ENCODE data around the gene MAGEC1. TPM values are rescaled to one million over a fixed set of nuclear protein-coding genes. Genes with fewer than 3 reads are reported as not detected.

MAGEC1 gene
- total RNA-seq, 2 experiments from 2014 or later: not detected

DNA sequence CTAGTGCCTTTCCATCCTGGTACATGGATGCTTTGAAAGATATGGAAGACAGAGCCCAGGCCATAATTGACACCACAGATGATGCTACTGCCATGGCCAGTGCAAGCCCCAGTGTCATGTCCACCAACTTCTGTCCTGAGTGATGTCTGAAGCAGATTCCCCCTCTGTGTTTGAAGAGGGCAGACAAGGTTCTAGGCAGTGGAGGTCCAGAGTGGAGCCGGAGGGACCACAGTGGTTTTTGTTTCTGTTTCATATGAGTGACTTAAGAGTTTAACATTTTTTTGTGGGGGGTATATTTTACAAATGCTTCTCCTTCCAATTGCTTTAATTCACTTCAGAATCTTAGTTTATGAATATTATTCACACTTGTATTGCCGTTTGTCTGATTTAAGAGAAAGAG lies 6.0 kb upstream of the MAGEC1 start:
- TF ChIP-seq, protein P1, sequence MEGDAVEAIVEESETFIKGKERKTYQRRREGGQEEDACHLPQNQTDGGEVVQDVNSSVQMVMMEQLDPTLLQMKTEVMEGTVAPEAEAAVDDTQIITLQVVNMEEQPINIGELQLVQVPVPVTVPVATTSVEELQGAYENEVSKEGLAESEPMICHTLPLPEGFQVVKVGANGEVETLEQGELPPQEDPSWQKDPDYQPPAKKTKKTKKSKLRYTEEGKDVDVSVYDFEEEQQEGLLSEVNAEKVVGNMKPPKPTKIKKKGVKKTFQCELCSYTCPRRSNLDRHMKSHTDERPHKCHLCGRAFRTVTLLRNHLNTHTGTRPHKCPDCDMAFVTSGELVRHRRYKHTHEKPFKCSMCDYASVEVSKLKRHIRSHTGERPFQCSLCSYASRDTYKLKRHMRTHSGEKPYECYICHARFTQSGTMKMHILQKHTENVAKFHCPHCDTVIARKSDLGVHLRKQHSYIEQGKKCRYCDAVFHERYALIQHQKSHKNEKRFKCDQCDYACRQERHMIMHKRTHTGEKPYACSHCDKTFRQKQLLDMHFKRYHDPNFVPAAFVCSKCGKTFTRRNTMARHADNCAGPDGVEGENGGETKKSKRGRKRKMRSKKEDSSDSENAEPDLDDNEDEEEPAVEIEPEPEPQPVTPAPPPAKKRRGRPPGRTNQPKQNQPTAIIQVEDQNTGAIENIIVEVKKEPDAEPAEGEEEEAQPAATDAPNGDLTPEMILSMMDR (IDR thresholded peaks at IDR 0.05): no peak
- POLR2A ChIA-PET: no interaction called here
- Mint-ChIP-seq H3K4me1 (ENCODE audit: low read depth) (no peaks in the 10 kb centered on the region), H3K27me3 (no peaks in the 10 kb centered on the region), H3K4me3 (no peak overlapping the region), H3K9me3 (no peaks in the 10 kb centered on the region), H3K27ac (no peak overlapping the region), H3K36me3 (ENCODE audit: low read depth) (no peaks in the 10 kb centered on the region)
- CTCF ChIA-PET: no interaction called here
- intact Hi-C loops (cut with micrococcal nuclease): no loop called here
- ATAC-seq (no peak), DNase-seq (no peak)

DNA sequence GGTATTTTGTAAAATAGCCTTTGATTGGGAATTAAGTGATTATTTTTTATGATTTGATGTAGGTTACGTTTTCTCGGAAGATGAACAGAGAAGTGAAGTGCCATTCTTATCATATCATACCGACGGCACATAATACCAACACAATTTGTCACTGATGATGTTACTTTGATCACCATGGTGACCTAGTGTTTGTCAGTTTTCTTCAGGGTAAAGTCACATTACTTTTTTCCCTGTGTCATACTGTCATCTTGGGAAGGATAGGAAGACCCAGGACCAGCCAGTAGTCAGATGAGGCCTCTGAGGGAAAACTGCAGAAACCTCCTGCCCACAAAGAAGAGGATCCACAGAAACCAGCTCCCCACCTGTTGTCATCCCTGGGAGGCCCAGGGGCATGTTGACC lies 1.3 kb upstream of the MAGEC1 start:
- CTCF ChIA-PET: no interaction called here
- intact Hi-C loops (cut with micrococcal nuclease): no loop called here

DNA sequence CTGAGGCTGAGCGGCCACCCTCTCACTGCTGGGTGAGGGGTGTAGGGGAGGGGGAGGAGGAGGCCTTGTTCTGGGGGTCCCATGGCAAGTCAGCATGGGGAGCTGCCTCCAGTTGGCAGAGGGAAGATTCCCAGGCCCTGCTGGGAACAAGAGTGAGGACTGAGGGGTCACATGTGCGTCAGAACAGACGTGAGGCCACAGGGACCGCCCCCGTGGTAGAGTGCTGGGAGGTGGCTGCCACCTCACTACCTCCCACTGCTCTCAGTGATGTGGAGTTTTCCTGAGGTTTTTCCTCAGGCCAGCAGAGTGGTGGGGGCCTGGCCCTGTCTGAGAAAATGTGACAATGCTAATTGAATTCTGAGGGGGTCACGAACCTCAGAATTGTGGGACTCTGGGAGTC lies 568 bp downstream of the MAGEC1 start:
- no peak for DNase-seq
- Mint-ChIP-seq H3K4me3 (no peak overlapping the region), H3K4me1 (ENCODE audit: low read depth) (no peaks in the 10 kb centered on the region), H3K36me3 (ENCODE audit: low read depth) (no peaks in the 10 kb centered on the region), H3K27me3 (no peaks in the 10 kb centered on the region), H3K27ac (no peak overlapping the region), H3K9me3 (peaks cover 2% of the 10 kb centered on the region)
- TF ChIP-seq, protein P1 (IDR thresholded peaks at IDR 0.05): no peak
- POLR2A ChIA-PET: no interaction called here
- CTCF ChIA-PET: no interaction called here
- intact Hi-C loops (cut with micrococcal nuclease): no loop called here
- no peak for ATAC-seq

More for the DNA sequence above, 1.3 kb upstream of the MAGEC1 start:
- no peak for ATAC-seq
- Mint-ChIP-seq H3K4me3 (no peak overlapping the region), H3K27me3 (no peaks in the 10 kb centered on the region), H3K4me1 (ENCODE audit: low read depth) (no peaks in the 10 kb centered on the region), H3K36me3 (ENCODE audit: low read depth) (no peaks in the 10 kb centered on the region), H3K27ac (no peak overlapping the region), H3K9me3 (no peaks in the 10 kb centered on the region)
- TF ChIP-seq, protein P1 (IDR thresholded peaks at IDR 0.05): no peak
- no peak for DNase-seq
- POLR2A ChIA-PET: no interaction called here

DNA sequence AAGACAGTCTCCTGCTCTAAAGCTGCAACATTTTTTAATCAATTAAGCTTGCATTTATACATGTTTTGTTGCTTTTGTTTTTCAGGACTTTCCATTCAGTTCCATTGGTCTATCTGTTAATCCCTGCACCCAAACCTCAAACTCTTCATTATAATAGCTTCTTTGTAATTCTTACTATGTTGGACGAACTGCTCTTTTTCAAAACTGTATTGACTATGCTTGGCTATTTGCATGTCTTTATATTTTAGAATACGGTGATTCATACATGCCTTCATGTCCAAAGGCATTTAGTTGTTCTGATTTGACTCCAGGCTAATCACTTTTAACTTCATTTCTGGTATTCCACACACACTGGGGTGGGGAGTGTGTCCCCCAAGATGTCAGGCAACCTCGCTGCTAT lies 14.1 kb downstream of the MAGEC1 start:
- intact Hi-C loops (cut with micrococcal nuclease): no loop called here
- no peak overlapping the region for H3K27ac Mint-ChIP-seq
- ChIA-PET POLR2A (no interaction called here), CTCF (no interaction called here)
- H3K27me3 Mint-ChIP-seq: no peaks in the 10 kb centered on the region
- H3K4me3 Mint-ChIP-seq: no peak overlapping the region
- TF ChIP-seq, protein P1 (IDR thresholded peaks at IDR 0.05): no peak
- H3K9me3 Mint-ChIP-seq: no peaks in the 10 kb centered on the region
- H3K36me3 Mint-ChIP-seq (ENCODE audit: low read depth): no peaks in the 10 kb centered on the region
- no peak for DNase-seq
- H3K4me1 Mint-ChIP-seq (ENCODE audit: low read depth): no peaks in the 10 kb centered on the region
- no peak for ATAC-seq

DNA sequence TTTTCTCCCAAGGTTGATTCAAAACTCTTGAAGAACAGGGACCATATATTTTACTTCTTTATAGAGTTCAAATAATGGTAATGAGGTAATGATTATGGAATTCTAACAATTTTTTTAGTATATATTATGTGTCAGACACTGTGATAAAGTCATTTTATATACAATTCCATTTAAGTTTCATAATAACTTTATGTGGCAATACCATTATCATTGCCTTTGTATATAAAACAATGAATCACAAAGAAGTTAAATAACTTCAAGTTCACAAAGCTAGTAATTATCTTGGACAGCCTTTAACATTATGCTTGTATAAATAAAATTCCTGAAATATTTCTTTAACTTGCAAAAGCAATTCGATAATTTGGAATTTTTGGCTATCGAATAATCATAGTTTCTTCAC lies 20.6 kb downstream of the MAGEC1 start:
- TF ChIP-seq, protein P1 (IDR thresholded peaks at IDR 0.05): no peak
- no peaks in the 10 kb centered on the region for H3K4me1 Mint-ChIP-seq (ENCODE audit: low read depth)
- H3K4me3 Mint-ChIP-seq: no peak overlapping the region
- no peaks in the 10 kb centered on the region for H3K36me3 Mint-ChIP-seq (ENCODE audit: low read depth)
- H3K27me3 Mint-ChIP-seq: no peaks in the 10 kb centered on the region
- intact Hi-C loops (cut with micrococcal nuclease): no loop called here
- POLR2A ChIA-PET: no interaction called here
- no peak overlapping the region for H3K27ac Mint-ChIP-seq
- no peak for DNase-seq
- H3K9me3 Mint-ChIP-seq: peaks cover 5% of the 10 kb centered on the region
- CTCF ChIA-PET: no interaction called here
- ATAC-seq: no peak

Measured in activated CD8-positive, alpha-beta T cell treated with anti-CD3 and anti-CD28 coated beads for 36 hours (primary cell).